Keratinocyte (primary cell): ENCODE results near the gene IGF2BP1. TPM values are rescaled to one million over a fixed set of nuclear protein-coding genes. Genes with fewer than 3 reads are reported as not detected.

Experiments
- DNase-seq: peaks from one replicate; pipeline ENCODE4 v3.0.0-alpha.2; 2011; ENCODE audit warnings: low read depth, missing footprints, low spot score
- FAIRE-seq: peaks from 2 replicates; lab custom pipeline; 2011; peaks lifted over from hg19 to GRCh38; lab: Jason Lieb, UNC
- H2AFZ ChIP-seq: 2 replicates; pipeline ENCODE4 v1.6.0; 2012; ENCODE audit warnings: low read length, control low read depth, inconsistent platforms; ENCODE audit not compliant: control insufficient read depth
- H3K27ac ChIP-seq: 2 replicates; pipeline ENCODE4 v1.5.1; 2011; ENCODE audit warnings: low read length; ENCODE audit not compliant: control insufficient read depth, insufficient read depth
- H3K27me3 ChIP-seq: 3 replicates; pipeline ENCODE4 v1.6.0; 2011; ENCODE audit warnings: low read length; ENCODE audit not compliant: control insufficient read depth, insufficient read depth; ENCODE audit errors: extremely low read depth
- H3K36me3 ChIP-seq, 2 experiments: 2 replicates in 1 of 2; 3 replicates in 1 of 2; pipeline ENCODE4 v1.5.1; 2011; ENCODE audit warnings: low read length in 2 of 2, mild to moderate bottlenecking in 1 of 2; ENCODE audit not compliant: control insufficient read depth in 2 of 2, insufficient read depth in 2 of 2; ENCODE audit errors: extremely low read depth in 1 of 2
- H3K4me1 ChIP-seq: 3 replicates; pipeline ENCODE4 v1.5.1; 2011; ENCODE audit warnings: low read length; ENCODE audit not compliant: control insufficient read depth, insufficient read depth; ENCODE audit errors: extremely low read depth
- H3K4me2 ChIP-seq: 3 replicates; pipeline ENCODE4 v1.6.0; 2011; ENCODE audit warnings: low read depth, low read length; ENCODE audit not compliant: control insufficient read depth, insufficient read depth; ENCODE audit errors: extremely low read depth
- H3K4me3 ChIP-seq, 3 experiments: fragments of 200-600 bp in 1 of 3; sonication (generic) in 1 of 3; 2 replicates in 2 of 3; 3 replicates in 1 of 3; pipeline ENCODE4 v1.5.1; 2011 to 2016; ENCODE audit warnings: low read length in 3 of 3, mild to moderate bottlenecking in 3 of 3, control low read depth in 2 of 3, inconsistent platforms in 1 of 3, low read depth in 1 of 3, mixed read lengths in 1 of 3, mixed run types in 1 of 3, moderate library complexity in 1 of 3; ENCODE audit not compliant: control insufficient read depth in 2 of 3, insufficient read depth in 2 of 3; ENCODE audit errors: extremely low read depth in 1 of 3
- H3K79me2 ChIP-seq: 2 replicates; pipeline ENCODE4 v1.6.0; 2012; ENCODE audit warnings: low read length; ENCODE audit not compliant: control insufficient read depth, insufficient read depth
- H3K9ac ChIP-seq: 3 replicates; pipeline ENCODE4 v1.6.0; 2011; ENCODE audit warnings: low read length; ENCODE audit not compliant: control insufficient read depth, insufficient read depth; ENCODE audit errors: extremely low read depth
- H3K9me1 ChIP-seq: 3 replicates; pipeline ENCODE4 v1.6.0; 2011; ENCODE audit warnings: low read length; ENCODE audit not compliant: control insufficient read depth, insufficient read depth; ENCODE audit errors: extremely low read depth
- H3K9me3 ChIP-seq: 2 replicates; pipeline ENCODE4 v1.5.1; 2012; ENCODE audit warnings: low read depth, low read length; ENCODE audit not compliant: control insufficient read depth
- H4K20me1 ChIP-seq: 3 replicates; pipeline ENCODE4 v1.6.0; 2011; ENCODE audit warnings: low read length; ENCODE audit not compliant: control insufficient read depth, insufficient read depth; ENCODE audit errors: extremely low read depth
- EZH2 ChIP-seq: IDR thresholded peaks from one replicate; pipeline ENCODE4 v1.6.1; 2012; ENCODE audit warnings: inconsistent platforms, mild to moderate bottlenecking, low read length, moderate library complexity
- dilution Hi-C: fragments of 300-500 bp; cut with MboI; formaldehyde crosslinking; loops from one replicate; pipeline ENCODE4 v1.7.0; 2020; ENCODE audit warnings: low sequenced_read_pairs; ENCODE audit not compliant: extremely low pct_ligation_motif_present
- polyA plus RNA-seq, 5 experiments: library from polyadenylated mRNA; depleted of rRNA in 3 of 5; stranded (reverse) in 3 of 5; stranded (forward) in 1 of 5; unstranded in 1 of 5; fragments of >200 nt; gene quantifications; 1 replicate in 1 of 5; 2 replicates in 3 of 5; 3 replicates in 1 of 5; pipeline versions ENCODE4 v1.2.1 to v1.2.3, GENCODE V29; 2011 to 2012; ENCODE audit warnings: missing spikeins in 2 of 5, low read depth in 1 of 5, low replicate concordance in 1 of 5
- TF ChIP-seq, protein P1 (sequence below), 3 experiments: IDR thresholded peaks in 1 of 3; conservative IDR thresholded peaks in 1 of 3; optimal IDR thresholded peaks in 1 of 3; 2 replicates in 2 of 3; 3 replicates in 1 of 3; pipeline versions ENCODE3 to v1.5.1; 2011; ENCODE audit warnings: low read length in 3 of 3, mild to moderate bottlenecking in 3 of 3, moderate library complexity in 2 of 3, control low read depth in 1 of 3, inconsistent platforms in 1 of 3; ENCODE audit not compliant: insufficient read depth in 2 of 3; ENCODE audit errors: extremely low read depth in 1 of 3

The IGF2BP1 gene
- polyA plus RNA-seq, 1 donor (not counting 4 experiments of a cell fraction or from before 2014, with no cell fraction given): not detected

DNA sequence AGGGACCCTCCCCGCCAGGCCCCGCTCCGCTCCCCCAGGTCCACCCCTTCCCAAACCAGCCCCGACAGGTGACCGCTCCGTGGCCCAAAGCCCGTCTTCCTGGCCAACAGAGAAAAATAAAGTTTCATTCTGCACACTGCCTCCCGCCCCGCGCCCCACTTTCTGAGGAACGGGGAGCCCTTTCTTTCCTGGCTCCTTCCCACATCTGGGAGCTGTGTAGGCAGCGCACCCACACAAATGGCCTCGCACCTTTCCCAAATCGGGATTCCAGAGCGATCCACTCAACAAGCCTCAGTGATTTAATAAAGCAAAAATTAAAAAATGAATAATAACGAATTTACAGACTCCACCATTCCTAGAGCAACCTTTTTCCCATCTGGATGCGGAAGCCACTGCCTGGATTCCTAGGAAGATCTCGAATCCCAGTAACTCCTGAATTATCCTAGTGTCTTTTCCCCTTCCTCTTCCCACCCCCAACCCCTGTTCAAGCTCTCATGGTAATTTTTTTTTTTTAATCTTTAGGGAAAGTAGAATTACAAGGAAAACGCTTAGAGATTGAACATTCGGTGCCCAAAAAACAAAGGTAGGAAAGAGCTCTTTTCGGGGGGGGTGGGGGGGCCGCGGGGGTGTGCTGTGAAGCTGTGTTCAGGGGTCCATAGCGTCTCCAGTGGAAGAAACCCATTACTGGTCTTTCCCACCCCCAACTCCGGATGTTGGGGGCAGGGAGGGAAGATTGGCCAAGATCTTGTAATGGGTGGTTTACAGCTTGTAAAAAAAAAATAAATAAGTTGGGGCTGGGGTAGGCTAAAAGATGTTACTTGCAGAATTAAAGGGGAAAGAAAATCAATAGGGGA lies 1.6 kb downstream of the IGF2BP1 start:
- no peaks in the 10 kb centered on the region for H3K9me3 ChIP-seq
- H3K27ac ChIP-seq: no peak overlapping the region
- TF ChIP-seq, protein P1, sequence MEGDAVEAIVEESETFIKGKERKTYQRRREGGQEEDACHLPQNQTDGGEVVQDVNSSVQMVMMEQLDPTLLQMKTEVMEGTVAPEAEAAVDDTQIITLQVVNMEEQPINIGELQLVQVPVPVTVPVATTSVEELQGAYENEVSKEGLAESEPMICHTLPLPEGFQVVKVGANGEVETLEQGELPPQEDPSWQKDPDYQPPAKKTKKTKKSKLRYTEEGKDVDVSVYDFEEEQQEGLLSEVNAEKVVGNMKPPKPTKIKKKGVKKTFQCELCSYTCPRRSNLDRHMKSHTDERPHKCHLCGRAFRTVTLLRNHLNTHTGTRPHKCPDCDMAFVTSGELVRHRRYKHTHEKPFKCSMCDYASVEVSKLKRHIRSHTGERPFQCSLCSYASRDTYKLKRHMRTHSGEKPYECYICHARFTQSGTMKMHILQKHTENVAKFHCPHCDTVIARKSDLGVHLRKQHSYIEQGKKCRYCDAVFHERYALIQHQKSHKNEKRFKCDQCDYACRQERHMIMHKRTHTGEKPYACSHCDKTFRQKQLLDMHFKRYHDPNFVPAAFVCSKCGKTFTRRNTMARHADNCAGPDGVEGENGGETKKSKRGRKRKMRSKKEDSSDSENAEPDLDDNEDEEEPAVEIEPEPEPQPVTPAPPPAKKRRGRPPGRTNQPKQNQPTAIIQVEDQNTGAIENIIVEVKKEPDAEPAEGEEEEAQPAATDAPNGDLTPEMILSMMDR (optimal IDR thresholded peaks at IDR 0.05 in 1 of 3, IDR thresholded peaks at IDR 0.05 in 1 of 3, conservative IDR thresholded peaks at IDR 0.05 in 1 of 3; ENCODE audit: extremely low read depth in 1 of 3, insufficient read depth in 2 of 3, low read length in 3 of 3): no peak
- TF ChIP-seq EZH2: peak; percentile 85
- H3K9ac ChIP-seq: no peak overlapping the region
- no peak overlapping the region for H2AFZ ChIP-seq
- peaks cover 70% of the 10 kb centered on the region for H3K27me3 ChIP-seq
- no peak overlapping the region for H3K4me2 ChIP-seq
- no peaks in the 10 kb centered on the region for H4K20me1 ChIP-seq
- FAIRE-seq (no peak), DNase-seq (no peak)
- no peaks in the 10 kb centered on the region for H3K4me1 ChIP-seq
- H3K36me3 ChIP-seq: no peaks in the 10 kb centered on the region
- dilution Hi-C loops: no loop called here
- H3K9me1 ChIP-seq: no peaks in the 10 kb centered on the region
- H3K4me3 ChIP-seq: no peak overlapping the region
- H3K79me2 ChIP-seq: no peaks in the 10 kb centered on the region

DNA sequence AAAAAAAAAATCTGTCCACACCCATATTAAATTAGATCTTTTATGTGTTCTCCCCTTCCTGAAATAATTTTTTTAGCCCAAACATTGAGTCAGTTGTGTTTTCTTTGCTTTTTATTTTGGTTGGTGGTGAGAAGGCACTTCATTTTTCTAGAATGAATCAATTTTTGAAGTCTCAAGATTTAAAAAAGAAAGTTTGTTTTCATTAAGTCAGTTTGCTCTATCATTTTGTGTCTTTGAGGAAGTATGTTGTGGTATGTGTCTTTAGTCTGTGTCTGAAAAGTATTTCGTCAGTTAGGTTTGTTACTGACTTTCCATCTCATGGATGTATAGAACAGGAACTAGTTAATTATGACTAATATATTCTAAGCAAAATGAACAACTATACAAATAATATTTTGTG lies 3.8 kb downstream of the IGF2BP1 start:
- H3K79me2 ChIP-seq: no peaks in the 10 kb centered on the region
- H3K4me1 ChIP-seq: no peaks in the 10 kb centered on the region
- H3K27ac ChIP-seq: no peak overlapping the region
- TF ChIP-seq, protein P1 (optimal IDR thresholded peaks at IDR 0.05 in 1 of 3, IDR thresholded peaks at IDR 0.05 in 1 of 3, conservative IDR thresholded peaks at IDR 0.05 in 1 of 3; ENCODE audit: extremely low read depth in 1 of 3, insufficient read depth in 2 of 3, low read length in 3 of 3): no peak
- TF ChIP-seq EZH2: no peak
- dilution Hi-C loops: no loop called here
- H3K36me3 ChIP-seq: no peaks in the 10 kb centered on the region
- H2AFZ ChIP-seq: no peak overlapping the region
- H3K4me3 ChIP-seq: no peak overlapping the region
- no peak for FAIRE-seq
- H3K4me2 ChIP-seq: no peak overlapping the region
- H3K27me3 ChIP-seq: peaks cover 70% of the 10 kb centered on the region
- H3K9me1 ChIP-seq: no peaks in the 10 kb centered on the region
- no peak overlapping the region for H3K9ac ChIP-seq
- H3K9me3 ChIP-seq: no peaks in the 10 kb centered on the region
- DNase-seq: no peak
- H4K20me1 ChIP-seq: no peaks in the 10 kb centered on the region
